ENCODE data around the gene CD58.

CD58 gene

DNA sequence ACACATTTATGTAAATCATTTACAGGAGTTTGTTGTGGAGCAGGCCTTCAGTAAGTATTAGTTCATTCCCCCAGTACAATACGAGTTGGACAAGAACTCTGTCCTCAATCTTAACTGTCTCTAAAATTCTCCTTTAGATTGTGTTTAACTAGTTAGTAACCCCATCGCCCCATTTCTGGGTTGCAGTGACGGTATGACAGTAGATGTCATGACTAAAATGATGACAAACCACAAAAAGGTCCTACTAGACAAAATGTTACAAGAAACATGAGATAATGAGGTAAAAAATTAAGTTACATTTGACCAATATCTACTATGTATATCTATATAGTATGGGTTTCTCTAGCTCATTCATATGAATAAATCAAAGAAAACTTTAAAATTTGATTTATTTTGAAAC, 41.1 kb downstream of the CD58 start:
- Mint-ChIP-seq H3K4me1 (no peaks in the 10 kb centered on the region), H3K4me3 (no peak overlapping the region), H3K36me3 (ENCODE audit: low read depth) (peaks cover 41% of the 10 kb centered on the region), H3K9me3 (peaks cover 36% of the 10 kb centered on the region), H3K27me3 (ENCODE audit: low read depth, poor library complexity) (peaks cover 5% of the 10 kb centered on the region), H3K27ac (no peak overlapping the region)
- TF ChIP-seq, protein P1, sequence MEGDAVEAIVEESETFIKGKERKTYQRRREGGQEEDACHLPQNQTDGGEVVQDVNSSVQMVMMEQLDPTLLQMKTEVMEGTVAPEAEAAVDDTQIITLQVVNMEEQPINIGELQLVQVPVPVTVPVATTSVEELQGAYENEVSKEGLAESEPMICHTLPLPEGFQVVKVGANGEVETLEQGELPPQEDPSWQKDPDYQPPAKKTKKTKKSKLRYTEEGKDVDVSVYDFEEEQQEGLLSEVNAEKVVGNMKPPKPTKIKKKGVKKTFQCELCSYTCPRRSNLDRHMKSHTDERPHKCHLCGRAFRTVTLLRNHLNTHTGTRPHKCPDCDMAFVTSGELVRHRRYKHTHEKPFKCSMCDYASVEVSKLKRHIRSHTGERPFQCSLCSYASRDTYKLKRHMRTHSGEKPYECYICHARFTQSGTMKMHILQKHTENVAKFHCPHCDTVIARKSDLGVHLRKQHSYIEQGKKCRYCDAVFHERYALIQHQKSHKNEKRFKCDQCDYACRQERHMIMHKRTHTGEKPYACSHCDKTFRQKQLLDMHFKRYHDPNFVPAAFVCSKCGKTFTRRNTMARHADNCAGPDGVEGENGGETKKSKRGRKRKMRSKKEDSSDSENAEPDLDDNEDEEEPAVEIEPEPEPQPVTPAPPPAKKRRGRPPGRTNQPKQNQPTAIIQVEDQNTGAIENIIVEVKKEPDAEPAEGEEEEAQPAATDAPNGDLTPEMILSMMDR (IDR thresholded peaks at IDR 0.05): no peak
- DNase-seq: no peak

DNA sequence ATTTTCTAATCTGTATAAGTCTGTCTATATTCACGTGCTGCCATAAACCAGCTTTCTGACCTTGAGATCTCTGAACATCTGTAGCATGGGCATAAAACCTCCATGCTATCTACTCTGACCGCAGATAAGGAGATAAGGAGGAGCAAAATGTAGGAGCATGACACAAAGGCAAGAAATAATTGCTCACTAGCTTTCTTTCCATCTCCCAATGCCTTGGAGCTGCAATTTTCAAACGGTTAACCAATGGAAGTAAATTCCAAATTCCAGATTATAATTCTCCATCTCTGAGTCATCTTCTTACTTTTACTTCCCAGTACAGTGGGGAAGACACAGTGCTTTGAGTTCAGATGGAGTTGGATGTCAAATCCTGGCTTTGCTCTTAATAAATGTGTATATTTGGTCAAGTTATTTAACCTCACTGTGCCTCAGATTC, 41.6 kb downstream of the CD58 start:
- Mint-ChIP-seq H3K9me3 (peaks cover 34% of the 10 kb centered on the region), H3K4me3 (no peak overlapping the region), H3K4me1 (no peaks in the 10 kb centered on the region), H3K36me3 (ENCODE audit: low read depth) (peaks cover 36% of the 10 kb centered on the region), H3K27me3 (ENCODE audit: low read depth, poor library complexity) (peaks cover 4% of the 10 kb centered on the region), H3K27ac (no peak overlapping the region)
- DNase-seq: no peak
- TF ChIP-seq, protein P1 (IDR thresholded peaks at IDR 0.05): no peak

DNA sequence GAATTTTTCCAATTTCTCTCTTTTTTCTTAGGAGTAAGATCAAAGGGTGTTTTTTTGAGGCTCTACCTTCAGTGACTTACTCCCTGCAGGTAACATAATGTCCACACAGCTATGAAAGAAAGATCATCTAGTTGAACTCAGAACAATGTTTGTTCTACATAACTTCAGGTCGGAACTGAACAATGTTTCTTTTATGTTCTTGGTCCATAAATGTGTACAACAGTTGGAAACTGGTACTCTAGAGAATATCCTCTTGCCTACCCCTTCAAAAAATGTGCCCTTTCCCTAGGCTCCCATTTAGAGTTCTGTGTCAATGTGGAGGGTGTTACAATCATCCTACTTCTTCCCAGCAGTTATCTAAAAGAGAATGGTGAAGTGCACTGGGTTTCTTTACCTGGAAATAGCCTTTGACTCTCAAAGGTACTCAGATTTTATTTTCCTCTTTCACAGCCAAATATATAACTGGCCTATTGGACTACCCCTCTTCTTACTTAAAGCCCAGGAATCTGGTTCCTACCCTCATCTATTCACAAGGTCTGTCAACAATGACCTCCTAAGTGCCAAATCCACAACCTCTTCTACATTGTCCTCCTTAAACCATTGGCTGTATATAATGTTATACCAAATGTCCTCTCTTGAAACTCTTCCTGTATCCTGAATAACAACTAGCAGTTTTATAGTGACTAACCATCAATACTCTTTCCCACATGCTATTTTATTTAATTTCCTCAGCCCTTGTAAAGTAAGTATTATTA, 42.3 kb downstream of the CD58 start:
- no peaks in the 10 kb centered on the region for H3K4me1 Mint-ChIP-seq
- peaks cover 29% of the 10 kb centered on the region for H3K36me3 Mint-ChIP-seq (ENCODE audit: low read depth)
- no peak overlapping the region for H3K27ac Mint-ChIP-seq
- DNase-seq: no peak
- peaks cover 1% of the 10 kb centered on the region for H3K27me3 Mint-ChIP-seq (ENCODE audit: low read depth, poor library complexity)
- TF ChIP-seq, protein P1 (IDR thresholded peaks at IDR 0.05): no peak
- no peak overlapping the region for H3K4me3 Mint-ChIP-seq
- peaks cover 30% of the 10 kb centered on the region for H3K9me3 Mint-ChIP-seq

DNA sequence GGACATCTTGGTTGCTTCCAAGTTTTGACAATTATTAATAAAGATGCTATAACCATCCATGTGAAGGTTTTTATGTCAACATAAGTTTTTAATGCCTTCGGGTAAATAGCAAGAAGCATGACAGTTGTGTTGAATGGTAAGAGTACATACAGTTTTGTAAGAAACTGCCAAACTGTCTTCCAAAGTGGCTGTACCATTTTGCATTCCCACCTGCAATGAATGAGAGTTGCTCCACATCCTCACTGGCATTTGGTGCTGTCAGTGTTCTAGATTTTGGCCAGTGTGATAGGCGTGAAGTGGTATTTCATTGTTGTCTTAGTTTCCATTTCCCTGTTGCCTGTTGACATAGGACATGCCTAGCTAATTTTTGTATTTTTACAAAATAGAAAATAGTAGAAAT, 45.4 kb downstream of the CD58 start:
- H3K4me1 Mint-ChIP-seq: no peaks in the 10 kb centered on the region
- no peaks in the 10 kb centered on the region for H3K27me3 Mint-ChIP-seq (ENCODE audit: low read depth, poor library complexity)
- DNase-seq: no peak
- no peak overlapping the region for H3K4me3 Mint-ChIP-seq
- H3K27ac Mint-ChIP-seq: no peak overlapping the region
- H3K9me3 Mint-ChIP-seq: peaks cover 30% of the 10 kb centered on the region
- TF ChIP-seq, protein P1 (IDR thresholded peaks at IDR 0.05): no peak
- H3K36me3 Mint-ChIP-seq (ENCODE audit: low read depth): peaks cover 16% of the 10 kb centered on the region

DNA sequence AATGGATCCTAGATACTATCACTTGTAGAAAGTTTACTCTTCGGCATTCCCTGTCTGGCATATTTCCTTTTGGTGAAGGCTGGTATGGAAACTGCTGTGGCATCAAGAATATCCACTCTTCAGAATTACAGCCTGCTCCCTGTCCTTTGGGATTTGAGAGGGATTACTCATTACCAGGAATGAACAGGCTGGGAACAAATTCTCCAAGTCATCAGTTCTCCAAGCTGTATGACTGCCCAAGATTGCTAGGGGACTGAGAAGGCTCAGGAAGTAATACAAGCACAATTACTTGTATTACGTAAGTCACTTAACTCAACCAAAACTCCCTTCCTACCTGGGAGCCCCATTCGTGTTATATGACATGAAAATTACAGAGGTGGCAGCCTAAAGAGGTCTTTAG, 49.6 kb downstream of the CD58 start:
- TF ChIP-seq, protein P1 (IDR thresholded peaks at IDR 0.05): no peak
- Mint-ChIP-seq H3K9me3 (peaks cover 5% of the 10 kb centered on the region), H3K27ac (no peak overlapping the region), H3K4me3 (no peak overlapping the region), H3K36me3 (ENCODE audit: low read depth) (peaks cover 4% of the 10 kb centered on the region), H3K27me3 (ENCODE audit: low read depth, poor library complexity) (no peaks in the 10 kb centered on the region), H3K4me1 (no peaks in the 10 kb centered on the region)
- no peak for DNase-seq

DNA sequence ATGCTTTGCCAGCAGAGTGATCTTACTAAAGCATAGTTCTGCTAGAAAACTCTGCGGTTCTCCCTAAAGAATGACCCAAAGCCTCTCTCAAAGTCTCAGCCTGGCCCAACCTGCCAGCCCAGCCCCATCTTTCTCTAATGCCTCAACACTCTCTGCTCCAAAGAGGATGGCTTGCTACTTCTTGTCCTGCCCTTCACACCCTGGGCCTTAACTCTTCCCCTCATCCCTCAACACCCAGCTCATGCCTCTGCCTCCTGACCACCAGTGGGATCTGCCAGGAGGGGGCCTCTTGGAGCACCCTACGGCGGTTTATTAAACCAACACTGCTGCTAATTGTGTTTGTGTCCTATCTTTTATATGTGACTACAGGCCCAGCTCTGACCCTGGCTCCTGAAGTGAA, 52.4 kb downstream of the CD58 start:
- H3K36me3 Mint-ChIP-seq (ENCODE audit: low read depth): no peaks in the 10 kb centered on the region
- no peaks in the 10 kb centered on the region for H3K9me3 Mint-ChIP-seq
- peaks cover 14% of the 10 kb centered on the region for H3K4me1 Mint-ChIP-seq
- no peak overlapping the region for H3K27ac Mint-ChIP-seq
- TF ChIP-seq, protein P1 (IDR thresholded peaks at IDR 0.05): no peak
- DNase-seq: no peak
- H3K4me3 Mint-ChIP-seq: no peak overlapping the region
- no peaks in the 10 kb centered on the region for H3K27me3 Mint-ChIP-seq (ENCODE audit: low read depth, poor library complexity)
